Measurements from ENCODE around the gene NME3.

The NME3 gene

GRCh38 chr16:1768061-1768766 lies 3.1 kb downstream of the NME3 start:
- DNase-seq = no peak

GRCh38 chr16:1767116-1767994 lies 4.0 kb downstream of the NME3 start:
- DNase-seq = no peak

GRCh38 chr16:1766701-1767100 lies 4.6 kb downstream of the NME3 start:
- no peak for DNase-seq

- no peak for DNase-seq
These were observed 5.1 kb downstream of the NME3 start for GRCh38 chr16:1766231-1766630.

- no peak for DNase-seq
These were observed 5.5 kb downstream of the NME3 start for GRCh38 chr16:1765826-1766225.

GRCh38 chr16:1764971-1765370 lies 6.4 kb downstream of the NME3 start:
- DNase-seq = no peak

GRCh38 chr16:1763521-1764511 lies 7.5 kb downstream of the NME3 start:
- no peak for DNase-seq

- DNase-seq = no peak
These were observed 8.3 kb downstream of the NME3 start for GRCh38 chr16:1762879-1763520.

- no peak for DNase-seq
These were observed 9.0 kb downstream of the NME3 start for GRCh38 chr16:1762196-1762878.

- no peak for DNase-seq
These were observed 9.6 kb downstream of the NME3 start for GRCh38 chr16:1761751-1762150.

- no peak for DNase-seq
These were observed 10.4 kb downstream of the NME3 start for GRCh38 chr16:1760911-1761310.

GRCh38 chr16:1759511-1759910 lies 11.8 kb downstream of the NME3 start:
- DNase-seq = no peak

GRCh38 chr16:1758923-1759322 lies 12.4 kb downstream of the NME3 start:
- no peak for DNase-seq

GRCh38 chr16:1757714-1758461 lies 13.5 kb downstream of the NME3 start:
- no peak for DNase-seq

- DNase-seq = no peak
These were observed 17.1 kb downstream of the NME3 start for GRCh38 chr16:1754204-1754603.

- DNase-seq = no peak
These were observed 18.5 kb downstream of the NME3 start for GRCh38 chr16:1752853-1753252.

- no peak for DNase-seq
These were observed 19.4 kb downstream of the NME3 start for GRCh38 chr16:1751946-1752345.

- no peak for DNase-seq
These were observed 21.9 kb downstream of the NME3 start for GRCh38 chr16:1749152-1750117.

GRCh38 chr16:1747934-1748333 lies 23.4 kb downstream of the NME3 start:
- no peak for DNase-seq

- no peak for DNase-seq
These were observed 24.6 kb downstream of the NME3 start for GRCh38 chr16:1746693-1747195.

All from NCI-H1105 (cell line).